Measurements from ENCODE around the gene SH3BGR.

The SH3BGR gene

DNA sequence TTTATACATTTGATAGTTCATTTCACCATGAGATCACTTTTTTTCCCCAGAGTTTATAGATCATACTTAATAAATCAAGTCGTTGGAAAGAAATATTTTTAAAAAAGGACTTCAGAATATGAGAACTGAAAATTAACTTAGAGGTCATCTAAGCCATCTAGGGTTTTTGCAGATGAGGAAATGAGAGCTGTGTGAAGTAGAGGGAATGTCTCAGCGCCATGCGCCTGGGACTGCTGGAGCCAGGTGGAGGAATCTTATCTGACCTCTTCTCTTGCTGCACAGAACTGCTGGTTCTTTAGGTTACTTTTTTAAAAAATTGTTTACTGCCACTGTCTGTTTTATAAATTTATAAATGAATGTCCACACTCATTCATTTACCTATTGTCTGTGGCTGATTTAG lies 11.5 kb downstream of the SH3BGR start:
- no peak overlapping the region for H3K27ac ChIP-seq
- TF ChIP-seq, protein P1, sequence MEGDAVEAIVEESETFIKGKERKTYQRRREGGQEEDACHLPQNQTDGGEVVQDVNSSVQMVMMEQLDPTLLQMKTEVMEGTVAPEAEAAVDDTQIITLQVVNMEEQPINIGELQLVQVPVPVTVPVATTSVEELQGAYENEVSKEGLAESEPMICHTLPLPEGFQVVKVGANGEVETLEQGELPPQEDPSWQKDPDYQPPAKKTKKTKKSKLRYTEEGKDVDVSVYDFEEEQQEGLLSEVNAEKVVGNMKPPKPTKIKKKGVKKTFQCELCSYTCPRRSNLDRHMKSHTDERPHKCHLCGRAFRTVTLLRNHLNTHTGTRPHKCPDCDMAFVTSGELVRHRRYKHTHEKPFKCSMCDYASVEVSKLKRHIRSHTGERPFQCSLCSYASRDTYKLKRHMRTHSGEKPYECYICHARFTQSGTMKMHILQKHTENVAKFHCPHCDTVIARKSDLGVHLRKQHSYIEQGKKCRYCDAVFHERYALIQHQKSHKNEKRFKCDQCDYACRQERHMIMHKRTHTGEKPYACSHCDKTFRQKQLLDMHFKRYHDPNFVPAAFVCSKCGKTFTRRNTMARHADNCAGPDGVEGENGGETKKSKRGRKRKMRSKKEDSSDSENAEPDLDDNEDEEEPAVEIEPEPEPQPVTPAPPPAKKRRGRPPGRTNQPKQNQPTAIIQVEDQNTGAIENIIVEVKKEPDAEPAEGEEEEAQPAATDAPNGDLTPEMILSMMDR (IDR thresholded peaks at IDR 0.05): no peak

DNA sequence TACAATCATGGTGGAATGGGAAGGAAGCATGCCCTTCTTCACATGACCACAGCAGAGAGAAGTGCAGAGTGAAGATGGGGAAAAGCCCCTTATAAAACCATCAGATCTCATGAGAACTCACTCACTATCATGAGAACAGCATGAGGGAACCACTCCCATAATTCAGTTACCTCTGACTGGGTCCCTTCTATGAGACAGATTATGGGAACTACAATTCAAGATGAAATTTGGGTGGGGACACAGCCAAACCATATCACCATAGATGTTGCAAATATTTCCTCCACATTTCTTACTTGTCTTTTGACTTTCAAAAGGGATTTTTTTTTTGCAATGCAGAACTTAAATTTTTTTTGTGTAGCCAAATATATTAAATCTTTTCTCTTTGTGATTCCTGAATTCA lies 14.8 kb downstream of the SH3BGR start:
- TF ChIP-seq ZFX (IDR thresholded peaks at IDR 0.05; ENCODE audit: borderline replicate concordance): no peak
- TF ChIP-seq, protein P1 (IDR thresholded peaks at IDR 0.05): no peak

DNA sequence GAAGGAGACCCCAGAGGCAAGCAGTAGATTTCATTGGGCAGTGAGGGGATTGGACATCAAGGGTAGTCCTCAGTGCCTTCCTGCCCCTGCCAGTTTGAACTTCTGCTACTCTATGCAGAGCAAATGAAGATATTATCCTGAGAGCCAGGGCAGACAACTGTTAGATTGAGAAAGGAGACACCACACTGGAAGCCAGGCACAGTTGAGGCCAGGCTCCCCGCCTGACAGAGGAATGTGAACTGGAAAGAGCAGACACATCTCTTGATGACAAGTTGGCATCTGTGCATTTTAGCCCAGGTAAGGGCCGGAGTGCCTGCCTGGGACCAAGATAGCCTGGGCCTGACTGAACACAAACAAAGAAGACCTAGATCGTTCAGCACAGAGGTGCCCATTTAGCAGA lies 16.0 kb downstream of the SH3BGR start:
- no peak for TF ChIP-seq ZFX (IDR thresholded peaks at IDR 0.05; ENCODE audit: borderline replicate concordance)
- TF ChIP-seq, protein P1 (IDR thresholded peaks at IDR 0.05): no peak

More for the DNA sequence above, 14.8 kb downstream of the SH3BGR start:
- no peak overlapping the region for H3K27ac ChIP-seq

DNA sequence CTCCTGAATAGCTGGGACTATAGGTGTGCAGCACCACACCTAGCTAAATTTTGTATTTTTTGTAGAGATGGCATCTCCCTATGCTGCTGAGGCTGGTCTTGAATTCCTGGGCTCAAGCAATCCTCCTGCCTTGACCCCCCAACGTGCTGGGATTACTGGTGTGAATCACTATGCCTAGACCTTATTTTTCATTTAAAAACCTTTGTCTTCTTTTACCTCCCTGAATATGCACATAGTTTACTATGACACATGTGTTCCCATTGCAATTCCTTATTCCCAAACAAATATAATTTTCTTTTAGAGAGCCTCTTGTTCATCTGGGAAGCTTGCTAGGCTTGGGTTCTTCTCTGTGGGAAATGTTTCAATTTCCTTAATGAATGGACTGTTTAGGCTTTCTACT lies 16.8 kb downstream of the SH3BGR start:
- no peak for TF ChIP-seq ZFX (IDR thresholded peaks at IDR 0.05; ENCODE audit: borderline replicate concordance)
- TF ChIP-seq, protein P1 (IDR thresholded peaks at IDR 0.05): no peak
- no peak overlapping the region for H3K27ac ChIP-seq

More for the DNA sequence above, 16.0 kb downstream of the SH3BGR start:
- no peak overlapping the region for H3K27ac ChIP-seq

DNA sequence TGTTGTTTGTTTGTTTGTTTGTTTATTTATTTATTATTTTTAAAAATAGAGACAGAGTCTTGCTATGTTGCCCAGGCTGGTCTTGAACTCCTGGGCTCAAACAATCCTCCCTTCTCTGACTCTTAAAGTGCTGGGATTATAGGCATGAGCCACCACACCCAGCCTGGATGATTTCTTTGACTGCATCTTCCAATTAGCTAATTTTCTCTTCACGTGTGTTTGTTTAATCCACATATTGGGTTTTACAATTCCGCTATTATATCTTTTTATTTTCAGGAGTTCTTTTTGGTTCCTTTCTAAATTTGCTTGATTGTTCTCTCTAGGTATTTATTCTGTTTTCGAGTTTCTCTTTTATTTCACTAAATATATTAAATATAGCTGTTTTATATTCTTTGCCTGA lies 19.8 kb downstream of the SH3BGR start:
- no peak overlapping the region for H3K27ac ChIP-seq
- no peak for TF ChIP-seq ZFX (IDR thresholded peaks at IDR 0.05; ENCODE audit: borderline replicate concordance)
- TF ChIP-seq, protein P1 (IDR thresholded peaks at IDR 0.05): no peak

DNA sequence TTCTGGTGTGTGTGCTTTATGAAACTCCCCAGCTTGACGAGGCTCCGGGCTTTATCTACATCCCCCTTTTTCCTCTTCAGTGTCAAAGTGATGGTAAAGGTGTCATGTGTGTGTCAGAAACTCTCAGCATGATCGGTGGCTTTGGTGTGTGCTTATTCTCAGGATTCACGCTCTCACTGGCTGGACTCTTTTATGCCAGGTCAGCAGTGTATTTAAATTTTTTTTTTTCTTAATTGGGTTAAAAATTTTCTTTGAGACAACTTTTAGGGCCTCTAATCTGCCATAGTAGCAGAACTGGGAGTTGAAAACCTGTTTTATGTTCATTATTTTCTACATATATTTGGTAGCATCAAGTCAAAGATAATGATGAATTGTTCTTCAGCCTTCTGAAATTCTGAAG lies 21.0 kb downstream of the SH3BGR start:
- no peak overlapping the region for H3K27ac ChIP-seq
- TF ChIP-seq, protein P1 (IDR thresholded peaks at IDR 0.05): no peak
- TF ChIP-seq ZFX (IDR thresholded peaks at IDR 0.05; ENCODE audit: borderline replicate concordance): no peak

DNA sequence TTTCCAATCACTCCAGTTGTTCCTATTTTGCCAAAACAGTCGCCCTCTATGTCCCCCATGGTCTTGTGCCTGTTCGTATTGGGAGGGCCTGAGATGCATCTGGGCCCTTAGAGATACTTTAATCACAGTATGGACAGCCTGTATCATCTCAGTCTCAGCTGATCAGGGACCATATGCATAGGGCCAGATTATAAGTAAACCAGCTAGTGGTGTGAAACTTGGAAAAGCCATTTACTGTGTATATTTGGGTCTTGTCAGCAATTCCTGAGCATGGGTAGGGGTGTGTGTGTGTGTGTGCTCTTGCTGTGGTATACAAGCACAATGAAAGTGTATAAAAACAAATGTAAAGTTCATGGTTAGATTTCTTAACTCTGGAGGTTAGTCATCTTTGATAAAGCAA lies 22.8 kb downstream of the SH3BGR start:
- no peak for TF ChIP-seq ZFX (IDR thresholded peaks at IDR 0.05; ENCODE audit: borderline replicate concordance)
- TF ChIP-seq, protein P1 (IDR thresholded peaks at IDR 0.05): no peak
- no peak overlapping the region for H3K27ac ChIP-seq

Measured in 22Rv1 (cell line).